Caco-2 (cell line): ENCODE measurements around the gene S100A4. TPM values are rescaled to one million over a fixed set of nuclear protein-coding genes. Genes with fewer than 3 reads are reported as not detected.
A peak's percentile ranks its signal among the peaks of the same experiment; 100 is the strongest.

Experiments used
- BruUV-seq: library from RNA; stranded (reverse); fragments of 400-500 nt; replicated peaks from 2 replicates; lab custom pipeline; 2021; lab: Mats Ljungman, UMichigan
- CTCF ChIA-PET: fragments of 300-600 bp; sonication (Branson Sonifier 250); formaldehyde crosslinking; loops from one replicate; lab custom pipeline; 2022; ENCODE audit warnings: antibody characterized with exemption; lab: Charles Lee
- POLR2A ChIA-PET: fragments of 300-600 bp; sonication (Branson Sonifier 250); formaldehyde crosslinking; loops from one replicate; lab custom pipeline; 2022; ENCODE audit warnings: antibody characterized with exemption; lab: Charles Lee
- DNase-seq, 2 experiments: peaks; one replicate each; pipeline versions ENCODE4 v3.0.0 to v3.0.0-alpha.2; 2020 to 2022
- H3K27me3 ChIP-seq: replicated peaks from 2 replicates; pipeline ENCODE4 v1.6.0; 2011; ENCODE audit warnings: low read length; ENCODE audit not compliant: control insufficient read depth, insufficient read depth
- H3K36me3 ChIP-seq: 2 replicates; pipeline ENCODE4 v1.5.1; 2011; ENCODE audit warnings: low read length; ENCODE audit not compliant: control insufficient read depth, insufficient read depth
- H3K4me1 ChIP-seq: fragments of 250-450 bp; sonication (Bioruptor Pico); 2 replicates; pipeline ENCODE4 v1.5.1; 2020; ENCODE audit warnings: mild to moderate bottlenecking
- H3K4me3 ChIP-seq: 2 replicates; pipeline ENCODE4 v1.5.1; 2011; ENCODE audit warnings: low read depth, mild to moderate bottlenecking, control low read depth, low read length
- H3K9me3 ChIP-seq: fragments of 250-450 bp; sonication (Bioruptor Pico); 2 replicates; pipeline ENCODE4 v1.5.1; 2020; ENCODE audit warnings: mild to moderate bottlenecking, moderate library complexity
- H3K27ac Mint-ChIP-seq: one replicate; pipeline ENCODE4 v1.8.0; 2022; ENCODE audit warnings: mixed read lengths; ENCODE audit not compliant: unreplicated experiment
- H3K27me3 Mint-ChIP-seq: one replicate; pipeline ENCODE4 v1.8.0; 2022; ENCODE audit warnings: mixed read lengths; ENCODE audit not compliant: insufficient read depth, unreplicated experiment
- H3K36me3 Mint-ChIP-seq: one replicate; pipeline ENCODE4 v1.8.0; 2022; ENCODE audit warnings: mild to moderate bottlenecking, mixed read lengths; ENCODE audit not compliant: insufficient read depth, unreplicated experiment
- H3K4me1 Mint-ChIP-seq: one replicate; pipeline ENCODE4 v1.8.0; 2022; ENCODE audit warnings: low read depth, mixed read lengths; ENCODE audit not compliant: unreplicated experiment
- H3K4me3 Mint-ChIP-seq: one replicate; pipeline ENCODE4 v1.8.0; 2022; ENCODE audit warnings: mild to moderate bottlenecking, moderate library complexity, mixed read lengths; ENCODE audit not compliant: unreplicated experiment
- H3K9me3 Mint-ChIP-seq: one replicate; pipeline ENCODE4 v1.8.0; 2022; ENCODE audit warnings: mixed read lengths; ENCODE audit not compliant: unreplicated experiment
- CTCF ChIP-seq, 2 experiments: fragments of 200-600 bp in 1 of 2; IDR thresholded peaks; 1 replicate in 1 of 2; 2 replicates in 1 of 2; pipeline versions ENCODE4 v1.5.1 to v1.8.0; 2011 to 2022; ENCODE audit warnings: antibody characterized with exemption in 1 of 2, control low read depth in 1 of 2, inconsistent platforms in 1 of 2, low read depth in 1 of 2, low read length in 1 of 2, mild to moderate bottlenecking in 1 of 2, moderate library complexity in 1 of 2; ENCODE audit not compliant: insufficient read depth in 1 of 2, severe bottlenecking in 1 of 2, unreplicated experiment in 1 of 2
- intact Hi-C: fragments of 100-400 bp; cut with micrococcal nuclease; formaldehyde crosslinking; loops from one replicate; pipeline ENCODE4 v1.10.0; 2022; ENCODE audit not compliant: unreplicated experiment
- total RNA-seq: library from RNA; stranded (reverse); gene quantifications from 2 replicates; pipeline ENCODE4 v1.2.3, GENCODE V29; 2022

Gene S100A4
- total RNA-seq, 1 experiment from 2014 or later: 53.6 TPM

- peaks cover 31% of the 10 kb centered on the region for H3K4me1 Mint-ChIP-seq
These were observed 11.9 kb downstream of the S100A4 start for GRCh38 chr1:153533689-153534201.

GRCh38 chr1:153532769-153533599 is 12.6 kb downstream of the S100A4 start:
- ChIA-PET CTCF (interaction anchor here (0.9 to 3.7 kb wide), 11 partner anchors 13 to 101 kb away, joined by 4 to 16 read pairs (median 6); partner anchors contain the start of genes CHTOP, S100A13, S100A14 and S100A16), POLR2A (interaction anchor here (0.5 to 1.7 kb wide), 3 partner anchors 83 to 180 kb away, joined by 3 to 9 read pairs (median 3); partner anchors contain the start of genes S100A13 and S100A14)
- peak overlapping the region; percentile 95 for H3K4me3 Mint-ChIP-seq
- H3K4me1 Mint-ChIP-seq: peaks cover 31% of the 10 kb centered on the region
- BruUV-seq: no TSS peak
- DNase-seq: peak; percentile 77 to 84
- intact Hi-C loops: loop anchor here (1.0 kb wide), 4 partner anchors 12 to 94 kb away; partner anchors contain the start of genes S100A13 and S100A4
- peaks cover 21% of the 10 kb centered on the region for H3K36me3 Mint-ChIP-seq
- peak; percentile 74 to 91 for TF ChIP-seq CTCF (IDR thresholded peaks at IDR 0.05; ENCODE audit: insufficient read depth in 1 of 2, low read depth in 1 of 2, low read length in 1 of 2, severe bottlenecking in 1 of 2, unreplicated experiment in 1 of 2)
- H3K9me3 Mint-ChIP-seq: peaks cover 9% of the 10 kb centered on the region
- no peaks in the 10 kb centered on the region; the same call in 1 of the 2 replicates for H3K36me3 ChIP-seq
- peak overlapping the region; percentile 21 for H3K4me3 ChIP-seq
- H3K9me3 ChIP-seq: no peaks in the 10 kb centered on the region
- peak overlapping the region; percentile 72 for H3K27ac Mint-ChIP-seq
- H3K27me3 Mint-ChIP-seq: no peaks in the 10 kb centered on the region
- H3K27me3 ChIP-seq: no peaks in the 10 kb centered on the region
- H3K4me1 ChIP-seq: peaks cover 37% of the 10 kb centered on the region

More at GRCh38 chr1:153533689-153534201, 11.9 kb downstream of the S100A4 start:
- H3K27ac Mint-ChIP-seq: peak overlapping the region; percentile 72
- H3K36me3 Mint-ChIP-seq: peaks cover 21% of the 10 kb centered on the region
- no peaks in the 10 kb centered on the region; the same call in 1 of the 2 replicates for H3K36me3 ChIP-seq
- H3K9me3 Mint-ChIP-seq: peaks cover 6% of the 10 kb centered on the region
- no TSS peak for BruUV-seq
- peak overlapping the region; percentile 8; the same call in 1 of the 2 replicates for H3K4me3 ChIP-seq
- peaks cover 37% of the 10 kb centered on the region for H3K4me1 ChIP-seq
- peak overlapping the region; percentile 95 for H3K4me3 Mint-ChIP-seq
- TF ChIP-seq CTCF (IDR thresholded peaks at IDR 0.05; ENCODE audit: insufficient read depth in 1 of 2, low read depth in 1 of 2, low read length in 1 of 2, severe bottlenecking in 1 of 2, unreplicated experiment in 1 of 2): no peak
- H3K27me3 Mint-ChIP-seq: no peaks in the 10 kb centered on the region
- no peaks in the 10 kb centered on the region for H3K9me3 ChIP-seq
- POLR2A ChIA-PET: interaction anchor here (0.5 to 1.7 kb wide), 4 partner anchors 42 to 181 kb away, joined by 3 to 9 read pairs (median 3); partner anchors contain the start of genes S100A13 and S100A14
- H3K27me3 ChIP-seq: no peaks in the 10 kb centered on the region
- CTCF ChIA-PET: interaction anchor here (0.9 to 3.7 kb wide), 8 partner anchors 12 to 100 kb away, joined by 4 to 16 read pairs (median 7); partner anchors contain the start of genes CHTOP, S100A16 and S100A4
- intact Hi-C loops: loop anchor here (1.0 kb wide), 2 partner anchors 12 to 35 kb away; partner anchors contain the start of gene S100A4
- DNase-seq: no peak

- intact Hi-C loops: loop anchor here (1.0 kb wide), 2 partner anchors 16 to 95 kb away; partner anchors contain the start of gene S100A13
These were observed 13.4 kb downstream of the S100A4 start for GRCh38 chr1:153532181-153532580.

More at GRCh38 chr1:153532181-153532580, 13.4 kb downstream of the S100A4 start:
- H3K9me3 Mint-ChIP-seq: peaks cover 9% of the 10 kb centered on the region
- no peak for DNase-seq
- Histone ChIP-seq H3K36me3 (no peaks in the 10 kb centered on the region; the same call in 1 of the 2 replicates), H3K27me3 (no peaks in the 10 kb centered on the region), H3K4me1 (peaks cover 37% of the 10 kb centered on the region), H3K9me3 (no peaks in the 10 kb centered on the region), H3K4me3 (no peak overlapping the region)
- peaks cover 32% of the 10 kb centered on the region for H3K4me1 Mint-ChIP-seq
- H3K4me3 Mint-ChIP-seq: peak overlapping the region; percentile 95
- ChIA-PET POLR2A (interaction anchor here (1.7 kb wide), 1 partner anchor 95 kb away, joined by 9 read pairs; the partner anchor contains the start of gene S100A13), CTCF (interaction anchor here (1.0 to 3.7 kb wide), 9 partner anchors 13 to 102 kb away, joined by 5 to 16 read pairs (median 8); partner anchors contain the start of genes CHTOP, S100A13, S100A14 and S100A16)
- no peak for TF ChIP-seq CTCF (IDR thresholded peaks at IDR 0.05; ENCODE audit: insufficient read depth in 1 of 2, low read depth in 1 of 2, low read length in 1 of 2, severe bottlenecking in 1 of 2, unreplicated experiment in 1 of 2)
- peaks cover 21% of the 10 kb centered on the region for H3K36me3 Mint-ChIP-seq
- no TSS peak for BruUV-seq
- H3K27me3 Mint-ChIP-seq: no peaks in the 10 kb centered on the region
- peak overlapping the region; percentile 72 for H3K27ac Mint-ChIP-seq
